Measurements from ENCODE around the gene TTBK1. TPM values are rescaled to one million over a fixed set of nuclear protein-coding genes. Genes with fewer than 3 reads are reported as not detected.

The TTBK1 gene
- total and polyA plus RNA-seq, 2 donors (not counting 1 experiment from before 2014, with no cell fraction given) = 0.07 TPM; not detected in 1

DNA sequence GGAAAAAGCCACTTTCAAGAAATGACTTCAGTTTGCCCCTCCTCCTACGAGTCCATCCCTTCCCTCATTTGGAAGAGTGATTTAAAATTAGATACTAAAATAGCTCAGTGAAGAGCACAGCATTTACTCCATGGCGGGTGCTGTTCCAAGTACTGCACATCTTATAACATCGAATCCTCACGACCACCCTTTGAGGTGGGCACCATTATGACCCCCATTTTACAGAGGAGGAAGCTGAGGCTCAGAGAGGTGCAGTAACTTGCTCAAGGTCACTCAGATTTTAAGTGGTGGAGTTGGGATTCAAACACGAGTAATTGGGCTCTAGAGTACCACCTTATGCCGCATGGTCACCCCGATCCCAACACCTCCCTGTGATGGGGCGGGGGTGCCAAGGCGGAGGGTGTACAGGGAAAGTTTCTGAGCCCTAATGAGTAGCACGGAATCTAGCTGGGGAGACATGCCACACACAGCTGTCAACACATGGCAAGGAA is 25.5 kb downstream of the TTBK1 start:
- 84% methylated on average over 6 of the region's 10 CpGs for WGBS (ENCODE audit: insufficient coverage)
- Histone ChIP-seq H3K36me3 (replicated peaks in 1 of 2; ENCODE audit: control extremely low read depth in 1 of 2, control insufficient read depth in 1 of 2, extremely low read depth in 1 of 2, insufficient read depth in 2 of 2, low read length in 1 of 2) (no peaks in the 10 kb centered on the region), H4K20me1 (ENCODE audit: control insufficient read depth, insufficient read depth, low read length, poor library complexity, severe bottlenecking) (no peaks in the 10 kb centered on the region), H2AFZ (ENCODE audit: insufficient read depth, low read depth, low read length, poor library complexity, severe bottlenecking) (no peak overlapping the region), H3K27ac (ENCODE audit: low read length in 2 of 2) (no peak overlapping the region), H3K9me3 (ENCODE audit: control extremely low read depth in 1 of 3, control insufficient read depth in 2 of 3, insufficient read depth in 1 of 3, low read length in 2 of 3) (peaks cover 0 to 7% (median 0%) of the 10 kb centered on the region in 3 donors), H3K79me2 (ENCODE audit: control insufficient read depth, insufficient read depth, low read length) (no peaks in the 10 kb centered on the region), H3K4me1 (ENCODE audit: control insufficient read depth in 2 of 2, insufficient read depth in 2 of 2, low read length in 2 of 2) (peaks cover 26 to 34% of the 10 kb centered on the region in 2 donors), H3K27me3 (replicated peaks in 1 of 4; ENCODE audit: control extremely low read depth in 1 of 4, control insufficient read depth in 3 of 4, insufficient read depth in 4 of 4, low read length in 3 of 4) (peaks cover 0 to 11% (median 5%) of the 10 kb centered on the region in 4 experiments), H3K4me2 (replicated peaks; ENCODE audit: low read depth, low read length, poor library complexity, severe bottlenecking) (peak overlapping the region; percentile 86), H3K9ac (ENCODE audit: low read length) (no peak overlapping the region), H3K4me3 (ENCODE audit: control extremely low read depth in 1 of 5, extremely low read depth in 1 of 5, insufficient read depth in 1 of 5, low read depth in 2 of 5, low read length in 4 of 5) (peak overlapping the region in 1 of 5 experiments; percentile 44)
- ChIA-PET CTCF (interaction anchor here (0.7 to 2.7 kb wide), 9 partner anchors 8 to 238 kb away, joined by 3 to 11 read pairs (median 3); partner anchors contain the start of gene CRIP3), POLR2A (interaction anchor here (0.6 kb wide), 1 partner anchor 391 kb away, joined by 4 read pairs; no protein-coding TSS in a partner anchor)
- Mint-ChIP-seq H3K27me3 (peaks cover 5% of the 10 kb centered on the region), H3K9me3 (ENCODE audit: insufficient read depth) (no peaks in the 10 kb centered on the region), H3K4me3 (peak overlapping the region; percentile 80), H3K4me1 (peaks cover 40% of the 10 kb centered on the region), H3K27ac (peak overlapping the region; percentile 37)
- DNase-seq (no peak), ATAC-seq (ENCODE audit: low read depth) (no peak)
- TF ChIP-seq, protein P1, sequence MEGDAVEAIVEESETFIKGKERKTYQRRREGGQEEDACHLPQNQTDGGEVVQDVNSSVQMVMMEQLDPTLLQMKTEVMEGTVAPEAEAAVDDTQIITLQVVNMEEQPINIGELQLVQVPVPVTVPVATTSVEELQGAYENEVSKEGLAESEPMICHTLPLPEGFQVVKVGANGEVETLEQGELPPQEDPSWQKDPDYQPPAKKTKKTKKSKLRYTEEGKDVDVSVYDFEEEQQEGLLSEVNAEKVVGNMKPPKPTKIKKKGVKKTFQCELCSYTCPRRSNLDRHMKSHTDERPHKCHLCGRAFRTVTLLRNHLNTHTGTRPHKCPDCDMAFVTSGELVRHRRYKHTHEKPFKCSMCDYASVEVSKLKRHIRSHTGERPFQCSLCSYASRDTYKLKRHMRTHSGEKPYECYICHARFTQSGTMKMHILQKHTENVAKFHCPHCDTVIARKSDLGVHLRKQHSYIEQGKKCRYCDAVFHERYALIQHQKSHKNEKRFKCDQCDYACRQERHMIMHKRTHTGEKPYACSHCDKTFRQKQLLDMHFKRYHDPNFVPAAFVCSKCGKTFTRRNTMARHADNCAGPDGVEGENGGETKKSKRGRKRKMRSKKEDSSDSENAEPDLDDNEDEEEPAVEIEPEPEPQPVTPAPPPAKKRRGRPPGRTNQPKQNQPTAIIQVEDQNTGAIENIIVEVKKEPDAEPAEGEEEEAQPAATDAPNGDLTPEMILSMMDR (IDR thresholded peaks at IDR 0.05) = no peak
- TF ChIP-seq EZH2 (IDR thresholded peaks at IDR 0.05; ENCODE audit: borderline replicate concordance, insufficient read depth, low read depth, low read length, poor library complexity, severe bottlenecking) = no peak
- intact Hi-C loops (cut with micrococcal nuclease) = loop anchor here (5.0 kb wide), 1 partner anchor 188 kb away; the partner anchor contains the start of gene DLK2

Measured in B cell (primary cell).